ENCODE measurements around the gene MAP3K13.

MAP3K13 gene

DNA sequence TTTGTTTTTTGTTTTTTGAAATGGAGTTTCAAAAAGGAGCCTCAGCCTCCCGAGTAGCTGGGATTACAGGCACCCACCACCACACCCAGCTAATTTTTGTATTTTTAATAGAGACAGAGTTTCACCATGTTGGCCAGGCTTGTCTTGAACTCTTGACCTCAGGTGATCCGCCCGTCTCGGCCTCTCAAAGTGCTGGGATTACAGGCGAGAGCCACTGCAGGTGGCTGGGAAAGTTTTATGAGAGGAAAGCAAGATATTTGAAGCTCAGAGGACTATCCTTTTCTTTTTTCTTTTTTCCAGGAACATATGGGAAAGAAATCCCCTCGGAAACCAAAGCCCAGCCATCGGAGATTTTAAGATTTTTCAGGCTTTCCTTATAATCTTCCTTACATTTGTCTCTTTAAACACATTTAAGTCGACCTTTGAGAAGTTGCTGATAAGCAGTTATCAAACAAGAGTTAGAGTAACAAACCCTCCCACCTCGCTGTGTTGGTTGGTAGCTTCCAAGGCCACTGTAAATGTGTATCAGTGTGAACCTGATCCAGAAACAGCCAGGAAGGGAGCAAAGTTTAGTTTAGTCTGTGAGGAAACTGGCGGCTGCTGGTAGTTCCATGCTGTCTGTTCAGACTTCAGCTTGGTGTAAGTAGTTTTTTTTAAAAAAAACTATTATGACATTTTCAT lies 34.5 kb upstream of the MAP3K13 start:
- Histone ChIP-seq H3K27ac (no peak overlapping the region), H3K36me3 (no peaks in the 10 kb centered on the region), H3K27me3 (ENCODE audit: insufficient read depth, low read depth, severe bottlenecking) (no peaks in the 10 kb centered on the region), H3K4me3 (ENCODE audit: low read depth, low read length) (no peak overlapping the region), H3K9me3 (ENCODE audit: severe bottlenecking) (no peaks in the 10 kb centered on the region)
- TF ChIP-seq, protein P1, sequence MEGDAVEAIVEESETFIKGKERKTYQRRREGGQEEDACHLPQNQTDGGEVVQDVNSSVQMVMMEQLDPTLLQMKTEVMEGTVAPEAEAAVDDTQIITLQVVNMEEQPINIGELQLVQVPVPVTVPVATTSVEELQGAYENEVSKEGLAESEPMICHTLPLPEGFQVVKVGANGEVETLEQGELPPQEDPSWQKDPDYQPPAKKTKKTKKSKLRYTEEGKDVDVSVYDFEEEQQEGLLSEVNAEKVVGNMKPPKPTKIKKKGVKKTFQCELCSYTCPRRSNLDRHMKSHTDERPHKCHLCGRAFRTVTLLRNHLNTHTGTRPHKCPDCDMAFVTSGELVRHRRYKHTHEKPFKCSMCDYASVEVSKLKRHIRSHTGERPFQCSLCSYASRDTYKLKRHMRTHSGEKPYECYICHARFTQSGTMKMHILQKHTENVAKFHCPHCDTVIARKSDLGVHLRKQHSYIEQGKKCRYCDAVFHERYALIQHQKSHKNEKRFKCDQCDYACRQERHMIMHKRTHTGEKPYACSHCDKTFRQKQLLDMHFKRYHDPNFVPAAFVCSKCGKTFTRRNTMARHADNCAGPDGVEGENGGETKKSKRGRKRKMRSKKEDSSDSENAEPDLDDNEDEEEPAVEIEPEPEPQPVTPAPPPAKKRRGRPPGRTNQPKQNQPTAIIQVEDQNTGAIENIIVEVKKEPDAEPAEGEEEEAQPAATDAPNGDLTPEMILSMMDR (IDR thresholded peaks at IDR 0.05; ENCODE audit: low read depth, low read length) = no peak
- no peak for DNase-seq

DNA sequence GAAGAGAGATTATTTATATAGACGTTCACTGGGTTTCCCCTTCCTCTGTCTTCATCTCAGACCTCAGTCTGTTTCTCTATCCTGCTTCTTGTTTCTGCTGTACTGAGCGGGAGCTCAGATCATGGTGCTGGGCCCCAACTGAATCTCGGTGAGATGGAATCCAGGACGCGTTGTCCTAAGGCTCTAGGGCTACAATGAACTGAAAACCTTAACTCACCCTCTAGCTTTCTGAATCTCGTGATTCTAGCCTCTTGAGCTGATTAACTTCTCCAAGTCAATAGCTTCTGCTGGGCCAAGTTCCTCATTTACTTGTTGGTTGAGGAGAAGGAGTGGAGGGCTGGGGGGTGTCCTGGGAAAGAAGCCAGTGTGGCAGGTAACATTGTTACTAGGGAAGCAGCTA lies 32.7 kb upstream of the MAP3K13 start:
- no peak overlapping the region for H3K27ac ChIP-seq
- H3K27me3 ChIP-seq (ENCODE audit: insufficient read depth, low read depth, severe bottlenecking) = no peaks in the 10 kb centered on the region
- H3K9me3 ChIP-seq (ENCODE audit: severe bottlenecking) = no peaks in the 10 kb centered on the region
- H3K4me3 ChIP-seq (ENCODE audit: low read depth, low read length) = no peak overlapping the region
- TF ChIP-seq, protein P1 (IDR thresholded peaks at IDR 0.05; ENCODE audit: low read depth, low read length) = no peak
- DNase-seq = no peak
- H3K36me3 ChIP-seq = no peaks in the 10 kb centered on the region

DNA sequence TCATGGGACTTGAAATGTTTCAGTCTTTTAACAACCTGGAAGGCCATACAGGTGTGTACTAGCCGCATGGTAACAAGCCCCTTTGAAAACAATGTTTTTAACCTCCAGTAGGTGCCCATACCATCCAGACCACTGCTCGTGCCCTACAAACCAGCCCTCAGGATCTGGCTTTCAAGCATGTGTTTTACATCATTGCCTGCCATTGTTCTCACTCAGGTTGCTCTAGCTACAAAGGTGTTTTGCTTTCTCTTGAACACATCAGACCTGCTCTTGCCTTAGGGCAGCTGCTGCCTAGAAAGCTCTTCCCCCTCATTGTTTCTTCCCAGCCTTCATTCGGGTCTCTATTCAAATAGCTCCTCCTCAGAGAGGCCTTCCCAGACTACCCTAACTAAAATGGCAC lies 32.3 kb upstream of the MAP3K13 start:
- Histone ChIP-seq H3K27me3 (ENCODE audit: insufficient read depth, low read depth, severe bottlenecking) (no peaks in the 10 kb centered on the region), H3K36me3 (no peaks in the 10 kb centered on the region), H3K9me3 (ENCODE audit: severe bottlenecking) (no peaks in the 10 kb centered on the region), H3K4me3 (ENCODE audit: low read depth, low read length) (no peak overlapping the region), H3K27ac (no peak overlapping the region)
- TF ChIP-seq, protein P1 (IDR thresholded peaks at IDR 0.05; ENCODE audit: low read depth, low read length) = no peak
- no peak for DNase-seq

DNA sequence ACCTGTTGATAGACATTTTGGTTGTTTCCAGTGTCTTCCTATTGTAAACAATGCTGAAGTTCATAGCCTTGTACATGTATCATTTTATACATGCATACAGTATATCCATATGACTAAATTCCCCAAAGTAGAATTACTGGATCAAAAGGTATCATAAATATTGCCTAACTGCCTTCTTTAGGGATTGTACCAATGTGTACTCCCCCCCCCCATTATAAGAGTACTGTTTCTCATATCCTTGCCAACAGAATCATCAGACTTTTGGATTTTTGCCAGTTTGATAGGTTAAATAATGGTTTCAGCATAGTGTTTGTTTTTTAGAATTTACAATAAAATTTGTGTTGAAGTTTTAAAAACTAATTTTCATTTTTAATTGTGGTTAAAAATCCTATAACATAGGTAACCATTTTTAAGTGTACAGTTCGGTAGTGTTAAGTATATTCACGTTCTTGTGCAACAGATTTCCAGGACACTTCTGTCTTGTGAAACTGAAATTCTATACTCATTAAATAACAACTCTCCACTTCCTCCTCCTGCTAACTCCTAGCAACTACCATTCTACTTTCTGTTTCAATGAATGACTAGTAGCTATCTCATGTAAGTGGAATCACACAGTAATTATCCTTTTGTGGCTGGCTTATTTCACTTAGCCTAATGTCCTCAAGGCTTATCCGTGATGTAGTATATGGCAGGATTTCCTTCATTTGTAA lies 30.8 kb upstream of the MAP3K13 start:
- TF ChIP-seq, protein P1 (IDR thresholded peaks at IDR 0.05; ENCODE audit: low read depth, low read length) = no peak
- no peak overlapping the region for H3K27ac ChIP-seq
- no peaks in the 10 kb centered on the region for H3K36me3 ChIP-seq
- no peak for DNase-seq
- H3K9me3 ChIP-seq (ENCODE audit: severe bottlenecking) = no peaks in the 10 kb centered on the region
- H3K4me3 ChIP-seq (ENCODE audit: low read depth, low read length) = no peak overlapping the region
- no peaks in the 10 kb centered on the region for H3K27me3 ChIP-seq (ENCODE audit: insufficient read depth, low read depth, severe bottlenecking)

DNA sequence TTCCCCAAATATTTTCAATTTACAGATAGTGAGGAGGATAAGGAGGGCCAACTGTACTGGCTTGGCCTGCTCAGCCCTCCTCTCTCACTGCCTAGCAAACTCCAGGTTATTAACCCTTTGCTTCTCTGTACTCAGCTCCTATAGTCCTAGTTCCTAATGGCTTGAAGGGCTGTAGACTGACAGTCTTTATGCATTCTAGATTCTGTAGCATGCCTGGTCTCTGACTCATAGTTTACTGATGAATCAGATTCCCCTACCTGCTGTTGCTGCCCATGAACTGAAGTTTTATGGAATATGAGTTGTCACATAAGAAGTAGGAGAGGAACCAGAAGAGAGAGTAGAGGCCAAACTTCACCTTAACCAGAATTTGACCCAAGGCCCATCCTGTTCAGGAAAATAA lies 27.1 kb upstream of the MAP3K13 start:
- H3K4me3 ChIP-seq (ENCODE audit: low read depth, low read length) = no peak overlapping the region
- TF ChIP-seq, protein P1 (IDR thresholded peaks at IDR 0.05; ENCODE audit: low read depth, low read length) = no peak
- H3K36me3 ChIP-seq = no peaks in the 10 kb centered on the region
- no peak overlapping the region for H3K27ac ChIP-seq
- no peaks in the 10 kb centered on the region for H3K9me3 ChIP-seq (ENCODE audit: severe bottlenecking)
- no peak for DNase-seq
- H3K27me3 ChIP-seq (ENCODE audit: insufficient read depth, low read depth, severe bottlenecking) = no peaks in the 10 kb centered on the region
